HG03066 (cell line): ENCODE results near the gene ERN1.

Experiments
- ATAC-seq: cut with Tn5 transposase; IDR thresholded peaks from one replicate; pipeline ENCODE4 v1.9.1; 2021; ENCODE audit warnings: low read depth; ENCODE audit not compliant: unreplicated experiment

ERN1 gene

GRCh38 chr17:64145751-64146417, 15.9 kb upstream of the ERN1 start:
- ATAC-seq: peak; percentile 91

GRCh38 chr17:64145375-64145750, 15.4 kb upstream of the ERN1 start:
- ATAC-seq: no peak

GRCh38 chr17:64139542-64139941, 9.6 kb upstream of the ERN1 start:
- ATAC-seq: no peak

GRCh38 chr17:64138441-64138840, 8.5 kb upstream of the ERN1 start:
- ATAC-seq: no peak

- ATAC-seq: no peak
Measured at GRCh38 chr17:64135000-64135399, 5.1 kb upstream of the ERN1 start.

GRCh38 chr17:64134216-64134970, 4.4 kb upstream of the ERN1 start:
- no peak for ATAC-seq

- no peak for ATAC-seq
Measured at GRCh38 chr17:64133546-64134215, 3.7 kb upstream of the ERN1 start.

GRCh38 chr17:64131606-64132270, 1.8 kb upstream of the ERN1 start:
- no peak for ATAC-seq

- ATAC-seq: peak; percentile 25
Measured at GRCh38 chr17:64130559-64131001, 636 bp upstream of the ERN1 start.

GRCh38 chr17:64129515-64129764, 504 bp downstream of the ERN1 start:
- peak; percentile 13 for ATAC-seq

- no peak for ATAC-seq
Measured at GRCh38 chr17:64128787-64129514, 993 bp downstream of the ERN1 start.

GRCh38 chr17:64126918-64127317, 3.0 kb downstream of the ERN1 start:
- ATAC-seq: no peak

- no peak for ATAC-seq
Measured at GRCh38 chr17:64125937-64126336, 4.0 kb downstream of the ERN1 start.

- no peak for ATAC-seq
Measured at GRCh38 chr17:64124609-64125008, 5.3 kb downstream of the ERN1 start.

GRCh38 chr17:64123114-64123513, 6.8 kb downstream of the ERN1 start:
- ATAC-seq: no peak

- ATAC-seq: peak; percentile 75
Measured at GRCh38 chr17:64120972-64121786, 8.8 kb downstream of the ERN1 start.

GRCh38 chr17:64120159-64120810, 9.7 kb downstream of the ERN1 start:
- ATAC-seq: no peak

- no peak for ATAC-seq
Measured at GRCh38 chr17:64117981-64118979, 11.7 kb downstream of the ERN1 start.
